Head of caudate nucleus (tissue), 42 donors: ENCODE data around the gene MYL12B.
A peak's percentile ranks its signal among the peaks of the same experiment; 100 is the strongest.

Experiments
- DNase-seq, 42 donors: peaks; one replicate each; pipeline versions ENCODE4 v3.0.0 to v3.0.0-alpha.2; 2020 to 2021; ENCODE audit warnings: mixed read lengths in 7 of 42
- intact Hi-C: fragments of 100-400 bp; cut with DNase I; formaldehyde crosslinking; loops from one replicate; pipeline ENCODE4 v1.15.0; 2022

Gene MYL12B

DNA sequence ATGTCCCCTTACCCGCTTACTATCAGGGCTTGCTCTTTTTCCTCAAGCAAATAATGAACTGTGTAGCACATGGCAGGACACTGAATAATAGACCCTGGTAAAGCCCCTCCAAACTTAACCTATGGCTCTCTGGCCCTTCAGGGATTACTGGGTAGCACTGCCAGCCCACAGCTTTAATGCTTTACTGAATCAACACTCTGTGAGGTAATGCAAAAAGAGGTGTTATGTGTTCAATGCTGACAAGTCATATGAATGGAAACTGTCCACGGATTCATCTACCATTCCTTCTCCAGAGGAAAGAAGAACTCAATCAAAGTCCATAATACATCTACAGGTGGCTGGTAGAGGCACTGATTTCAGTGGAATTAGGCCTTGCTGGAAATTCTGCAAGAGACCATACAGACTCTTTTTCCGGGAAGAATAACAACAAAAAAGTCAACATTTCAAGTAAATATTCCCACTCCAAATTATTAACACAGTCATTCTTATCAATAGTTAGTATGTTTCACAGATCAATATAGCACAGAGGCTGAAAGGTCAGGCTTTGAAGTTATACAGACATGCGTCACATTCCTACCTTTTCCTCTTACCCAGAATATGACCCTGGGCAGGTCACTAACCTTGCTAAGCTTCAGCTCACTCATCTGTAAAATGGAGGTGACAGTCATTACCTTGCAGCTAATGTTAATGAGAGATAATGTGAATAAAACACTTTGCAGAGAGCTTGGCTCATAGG lies 28.3 kb upstream of the MYL12B start:
- intact Hi-C loops = no loop called here
- DNase-seq = peak in 1 of 42 donors; percentile 9

DNA sequence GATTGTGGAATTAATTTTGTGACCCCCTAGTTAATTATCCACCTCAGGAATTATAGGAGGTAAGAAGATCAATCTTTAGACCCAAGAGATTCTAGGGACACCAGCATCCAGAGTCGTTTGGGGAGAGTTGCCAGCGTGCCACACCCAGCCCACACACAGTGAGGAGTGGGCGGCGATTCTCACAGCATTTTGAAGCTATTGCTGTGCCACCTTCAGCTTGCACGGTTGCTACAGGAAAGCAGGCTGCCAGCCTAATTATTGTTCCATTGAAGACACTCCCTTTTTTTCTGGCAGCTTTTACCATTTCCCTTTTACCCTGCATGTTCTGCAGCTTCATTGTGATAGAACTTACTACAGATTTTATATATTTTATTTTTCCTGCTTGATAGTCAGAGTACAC lies 27.5 kb upstream of the MYL12B start:
- intact Hi-C loops = no loop called here
- DNase-seq = peak; percentile 39 to 92 (median 72)

DNA sequence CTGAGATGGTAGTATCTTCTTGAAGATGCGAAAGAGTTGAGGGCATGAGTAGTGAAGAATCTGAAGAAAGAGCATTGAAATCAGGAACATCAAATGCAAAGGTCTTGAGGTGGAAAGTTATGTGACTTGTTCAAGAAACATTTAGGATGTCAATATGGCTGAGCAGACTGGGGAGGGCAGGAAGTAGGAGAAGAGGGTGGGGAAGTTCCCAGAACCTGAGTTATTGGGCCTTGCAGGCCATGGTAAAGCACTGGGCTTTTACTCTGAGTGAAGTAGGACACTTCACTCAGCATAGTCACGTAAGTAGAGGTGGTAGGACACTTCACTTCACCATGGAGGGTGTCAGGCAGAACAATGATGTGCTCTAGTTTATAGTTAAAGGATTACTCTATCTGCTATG lies 26.1 kb upstream of the MYL12B start:
- DNase-seq = no peak
- intact Hi-C loops = no loop called here

DNA sequence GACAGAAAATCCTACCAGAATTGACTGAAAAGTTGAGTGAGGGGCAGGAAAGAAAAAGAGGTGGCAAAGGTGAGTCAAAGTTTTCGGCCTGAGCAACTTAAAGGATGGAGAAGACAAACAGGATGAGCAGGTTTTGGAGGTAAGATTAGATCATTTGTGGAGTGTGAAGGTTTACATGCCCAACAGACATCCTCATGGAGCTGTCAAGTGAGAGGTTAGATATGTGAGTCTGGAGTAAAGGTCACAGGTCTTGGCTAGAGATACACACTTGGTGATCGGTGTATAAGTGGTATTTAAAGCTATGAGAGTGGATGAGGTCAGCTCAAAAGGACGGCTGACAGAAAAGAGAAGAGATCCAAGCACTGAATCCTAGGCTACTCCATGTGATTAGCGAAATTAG lies 25.5 kb upstream of the MYL12B start:
- intact Hi-C loops = no loop called here
- DNase-seq = no peak

DNA sequence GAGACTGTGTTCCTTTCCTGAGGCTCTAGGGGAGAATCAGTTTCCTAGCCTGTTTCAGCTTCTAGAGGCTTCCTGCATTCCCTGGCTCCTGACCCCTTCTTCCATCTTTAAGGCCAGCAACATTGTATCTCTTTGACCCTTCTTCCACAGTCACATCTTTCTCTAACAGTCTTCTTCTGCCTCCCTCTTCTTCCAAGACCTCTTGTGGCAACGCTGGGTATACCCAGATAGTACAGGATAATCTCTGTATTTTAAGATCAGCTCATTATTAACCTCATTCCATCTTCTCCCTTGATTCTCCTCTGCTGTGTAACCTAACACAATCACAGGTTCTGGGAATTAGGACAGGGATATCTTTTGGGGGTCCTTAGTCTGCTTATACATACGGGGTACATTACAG lies 23.2 kb upstream of the MYL12B start:
- intact Hi-C loops = no loop called here
- DNase-seq = no peak

DNA sequence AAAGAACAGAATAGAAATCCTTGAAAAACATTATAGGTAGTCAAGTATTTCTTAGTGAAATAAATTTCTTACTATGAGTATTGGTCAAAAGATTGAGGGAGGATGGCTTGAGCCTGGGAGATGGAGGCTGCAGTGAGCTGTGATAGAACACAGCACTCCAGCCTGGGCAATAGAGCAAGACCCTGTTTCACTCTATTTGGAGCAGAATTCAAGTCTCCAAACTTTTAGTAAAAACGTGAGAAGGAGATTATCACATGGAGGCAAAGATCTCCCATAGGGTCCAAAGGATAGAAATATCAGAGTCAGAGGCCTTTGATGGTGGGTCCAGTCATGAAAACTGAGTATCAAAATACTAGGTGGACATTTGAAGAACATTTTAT lies 16.8 kb upstream of the MYL12B start:
- no peak for DNase-seq
- intact Hi-C loops = loop anchor here (5.0 to 10.0 kb wide), 2 partner anchors 230 to 313 kb away; partner anchors contain the start of gene LPIN2

DNA sequence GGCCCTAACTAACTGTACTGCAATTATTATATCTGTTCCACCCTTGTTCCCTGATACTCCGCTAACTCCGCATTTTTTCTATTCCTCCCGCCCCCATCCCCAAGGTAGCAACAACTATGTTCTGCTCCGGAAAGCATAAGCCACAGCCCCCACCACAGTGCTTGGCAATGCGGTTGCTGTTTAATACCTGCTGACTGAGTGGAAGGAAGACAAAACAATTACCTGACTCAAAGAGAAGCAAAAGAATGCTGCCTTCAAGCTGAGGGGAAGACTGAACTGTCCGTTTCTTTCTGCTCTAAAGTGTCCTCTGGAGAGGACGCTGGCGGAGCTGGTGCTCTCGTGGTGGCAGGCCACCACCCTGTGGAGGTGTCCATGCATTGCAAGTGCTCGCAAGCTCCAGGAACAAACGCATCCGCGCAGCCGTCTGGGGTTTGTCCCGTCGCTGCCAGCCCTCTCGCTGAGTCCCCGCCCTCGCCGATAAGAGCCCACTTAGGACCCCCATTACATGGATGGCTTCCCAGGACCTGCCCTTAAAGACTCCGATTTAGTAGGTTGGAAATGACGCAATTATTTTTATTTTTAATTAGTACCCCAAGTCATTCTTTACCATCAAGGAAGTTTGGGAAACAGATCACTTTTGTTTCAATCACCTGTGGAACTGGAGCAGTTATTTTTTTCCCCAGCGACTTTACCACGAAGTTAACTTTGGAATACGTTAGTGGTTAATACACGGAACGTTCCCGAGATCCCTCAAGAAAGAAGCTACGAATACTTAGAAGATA lies 15.9 kb upstream of the MYL12B start:
- peak; percentile 77 to 95 (median 88) for DNase-seq
- intact Hi-C loops = loop anchor here (5.0 to 10.0 kb wide), 2 partner anchors 231 to 314 kb away; partner anchors contain the start of gene LPIN2

DNA sequence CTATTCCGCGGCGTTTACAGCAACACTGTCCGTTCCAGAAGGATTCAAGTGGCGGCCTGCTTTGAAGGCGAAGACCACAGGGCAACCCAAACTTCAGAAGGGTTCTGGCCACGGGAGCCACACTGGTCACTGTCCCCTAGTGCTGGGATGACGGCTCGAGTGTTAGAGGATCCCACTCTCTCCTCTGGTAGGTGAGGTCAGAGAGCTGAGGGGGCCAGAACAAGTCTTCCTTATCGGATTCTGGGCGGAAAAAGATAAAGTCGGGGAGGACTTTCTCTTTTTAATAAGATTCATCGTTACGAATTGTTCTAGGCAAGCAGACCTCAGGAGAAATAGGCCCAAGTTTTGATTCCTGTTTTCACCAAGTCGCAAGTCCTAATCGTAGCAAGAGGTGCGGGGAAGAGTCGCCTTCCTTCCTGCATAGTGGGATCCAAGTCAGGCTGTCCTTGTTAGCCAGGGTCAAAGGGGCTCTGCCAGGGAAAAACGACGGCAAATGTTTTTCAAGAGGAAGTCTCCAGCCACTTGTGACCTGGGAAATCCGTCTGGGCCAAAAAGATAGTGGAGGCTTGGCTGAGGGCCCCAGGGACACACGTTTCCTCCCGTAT lies 15.2 kb upstream of the MYL12B start:
- intact Hi-C loops = loop anchor here (5.0 to 10.0 kb wide), 2 partner anchors 232 to 314 kb away; partner anchors contain the start of gene LPIN2
- peak in 31 of 42 donors; percentile 11 to 70 (median 31) for DNase-seq

DNA sequence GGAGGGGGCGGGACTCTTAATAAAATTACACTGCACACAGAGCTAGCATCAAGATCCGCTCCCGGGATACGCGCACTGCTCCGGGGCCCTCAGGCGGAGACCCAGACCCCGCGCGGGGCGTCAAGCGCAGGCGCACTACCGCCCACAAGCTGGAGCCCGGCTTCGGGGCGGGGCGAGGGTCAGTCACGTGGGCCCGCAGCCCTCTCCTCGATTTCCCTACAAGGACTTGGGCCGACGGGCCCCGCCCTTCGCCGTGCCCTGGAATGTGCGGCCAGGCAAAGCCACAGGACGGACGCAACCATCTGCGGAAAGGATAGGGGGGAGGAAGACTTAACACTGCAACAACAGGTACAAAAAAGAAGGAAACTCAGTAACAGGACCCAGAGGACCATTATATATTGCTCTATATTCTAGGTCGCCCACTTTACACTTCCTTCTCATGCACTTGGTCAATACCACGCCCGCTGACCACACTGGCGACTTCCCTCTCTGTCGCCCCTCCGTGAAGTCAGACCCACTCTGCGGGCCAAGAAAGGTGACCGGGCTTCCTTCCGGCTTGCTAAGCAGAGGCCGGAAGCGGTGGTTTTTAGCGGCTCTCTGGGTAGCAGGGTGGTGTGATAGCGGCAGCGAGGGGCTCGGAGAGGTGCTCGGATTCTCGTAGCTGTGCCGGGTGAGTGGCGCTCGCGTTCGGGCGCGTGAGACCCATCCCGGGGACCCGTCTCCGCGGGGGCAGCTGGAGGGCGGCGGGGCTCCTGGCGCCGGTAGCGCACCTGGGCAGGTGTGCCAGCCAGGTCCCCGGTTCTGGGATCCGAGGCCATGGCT lies 14.5 kb upstream of the MYL12B start, which contains the start of gene MYL12A:
TSS of gene MYL12A (plus strand) at position 562 of the 822 bp plus-strand sequence. CDS start 5,447 bp downstream, outside the sequence.
- intact Hi-C loops = loop anchor here (5.0 to 10.0 kb wide), 2 partner anchors 233 to 315 kb away; partner anchors contain the start of gene LPIN2
- DNase-seq = peak; percentile 88 to 97 (median 93)

DNA sequence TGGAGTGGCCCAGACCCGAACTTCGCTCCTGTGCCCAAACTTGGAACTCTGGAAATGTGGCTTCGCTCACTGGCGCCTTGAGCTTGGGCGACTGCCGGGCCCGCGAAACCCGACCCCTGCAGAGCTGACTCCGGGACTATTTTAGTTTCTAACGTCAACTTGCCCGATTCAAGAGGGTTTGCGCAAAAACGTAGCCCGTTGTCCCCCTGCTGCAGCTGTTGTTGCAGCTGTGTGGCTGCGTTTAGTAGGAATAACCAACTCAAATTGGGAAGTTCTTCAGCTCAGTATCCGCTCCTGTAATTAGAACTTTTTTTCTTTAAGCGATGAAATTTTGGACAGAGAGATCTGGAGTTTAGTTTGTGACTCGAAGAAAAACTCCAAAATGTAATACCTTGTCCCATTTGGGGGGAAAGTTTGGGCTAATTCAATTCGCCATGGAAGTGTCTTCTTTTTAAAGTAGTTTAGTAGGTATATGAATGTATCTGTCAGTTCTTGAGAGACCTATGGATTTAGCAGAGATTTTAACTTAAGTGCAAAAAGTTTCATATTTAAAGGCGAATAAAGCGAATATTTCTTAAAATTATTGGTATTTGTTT lies 13.8 kb upstream of the MYL12B start:
- peak in 8 of 42 donors; percentile 11 to 47 (median 26) for DNase-seq
- intact Hi-C loops = loop anchor here (5.0 to 10.0 kb wide), 2 partner anchors 233 to 316 kb away; partner anchors contain the start of gene LPIN2

DNA sequence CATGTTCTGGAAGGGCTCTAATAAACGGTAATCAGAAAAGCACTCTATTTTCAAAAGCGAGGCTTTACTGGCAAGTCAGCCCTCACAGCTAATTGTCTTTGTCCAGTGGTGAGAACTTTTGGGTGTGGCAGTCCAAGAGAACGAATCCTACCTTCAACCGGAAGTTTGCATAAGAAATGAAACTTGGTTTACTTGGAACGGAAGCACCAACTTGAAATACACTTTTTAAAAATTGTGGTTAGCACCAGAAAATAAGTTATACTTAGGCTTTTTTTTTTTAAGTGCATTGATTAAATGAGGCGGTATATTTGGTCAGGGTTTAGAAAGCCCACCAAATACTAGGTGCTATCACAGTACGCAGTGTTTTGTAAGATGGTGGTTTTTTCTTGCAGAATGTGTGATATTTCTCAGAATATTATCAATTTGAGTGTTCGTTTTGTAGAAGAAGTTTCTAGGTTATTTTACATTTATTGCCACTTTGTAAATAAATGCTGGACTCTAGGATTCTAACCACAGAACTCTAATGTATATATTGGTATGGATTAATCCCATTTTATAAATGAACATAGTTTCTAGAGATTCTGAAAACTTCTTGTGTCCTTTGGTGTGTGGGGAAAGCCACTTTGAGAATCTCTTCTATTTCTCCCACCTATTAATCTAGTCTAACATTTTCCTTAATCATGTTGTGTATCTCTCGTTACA lies 13.1 kb upstream of the MYL12B start:
- no peak for DNase-seq
- intact Hi-C loops = loop anchor here (5.0 to 10.0 kb wide), 2 partner anchors 234 to 317 kb away; partner anchors contain the start of gene LPIN2

DNA sequence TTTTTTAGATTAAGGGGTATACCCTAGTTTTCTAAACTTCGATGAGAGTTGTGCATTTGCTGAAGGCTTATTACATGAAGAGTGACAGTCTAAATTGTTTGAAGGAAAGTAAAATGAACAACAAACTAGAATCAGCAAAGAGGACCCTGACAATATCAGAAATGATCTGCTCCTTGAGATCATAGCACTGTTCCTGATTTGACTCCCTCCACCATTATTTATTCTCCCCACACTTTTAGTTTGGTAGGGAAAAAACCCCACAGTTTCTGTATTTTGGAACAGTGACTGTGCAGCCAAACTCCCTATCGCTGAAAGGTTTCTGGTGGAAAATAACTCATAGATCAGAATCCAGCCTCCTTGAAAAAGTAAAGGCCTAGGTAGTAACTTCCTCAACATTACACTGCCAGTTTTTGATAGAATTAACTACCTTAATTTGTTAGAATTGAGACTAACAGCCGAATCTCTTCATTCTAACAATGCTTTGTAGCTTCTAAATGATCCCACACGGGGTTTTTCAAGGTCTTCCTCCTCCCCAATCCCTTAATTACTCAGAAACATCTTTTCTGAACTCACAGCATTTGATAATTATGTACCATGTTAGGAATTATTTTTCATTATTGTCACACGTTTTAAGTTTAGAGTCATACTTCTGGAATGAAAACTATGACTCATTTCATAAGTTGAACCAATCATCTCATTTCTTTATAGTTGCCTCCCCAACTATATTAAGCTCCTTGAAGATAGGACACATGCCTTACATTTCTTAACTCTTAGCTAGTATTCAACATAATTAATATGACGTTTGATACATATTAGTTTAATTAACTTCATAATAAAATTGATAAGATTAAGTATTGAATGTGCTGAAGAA lies 11.5 kb upstream of the MYL12B start:
- no peak for DNase-seq
- intact Hi-C loops = no loop called here

DNA sequence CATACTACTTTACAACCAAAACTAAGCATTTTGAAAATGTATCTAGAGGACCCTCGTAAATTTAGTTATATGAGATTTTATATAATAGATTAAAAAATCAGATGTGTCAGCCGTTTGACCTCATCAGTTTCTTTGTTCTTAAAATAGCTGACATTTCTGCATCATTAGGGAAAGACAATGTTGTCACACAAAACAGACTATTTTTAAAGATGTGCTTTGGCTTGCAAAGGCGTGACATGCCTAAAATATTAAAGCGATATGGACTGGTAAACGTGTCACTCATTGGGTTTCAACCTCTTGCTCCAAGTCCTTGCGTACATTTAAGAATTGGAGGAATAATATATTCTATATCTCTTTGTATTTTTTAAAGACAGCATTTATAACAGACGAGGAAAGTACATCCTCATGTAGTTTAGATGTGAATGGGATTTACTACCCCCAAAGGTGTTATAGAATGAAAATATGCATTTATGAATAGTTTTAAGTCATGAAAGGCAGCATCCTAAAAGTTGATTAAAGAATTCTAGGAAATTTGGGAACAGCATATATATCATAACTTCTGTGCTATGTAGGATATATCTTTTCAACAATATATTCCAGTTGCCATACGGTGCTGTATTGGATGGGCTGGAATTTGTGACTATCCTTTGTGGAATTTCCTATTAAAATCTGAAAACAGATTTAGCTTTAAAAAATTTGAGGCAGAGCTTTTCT lies 10.5 kb upstream of the MYL12B start:
- intact Hi-C loops = no loop called here
- DNase-seq = no peak

DNA sequence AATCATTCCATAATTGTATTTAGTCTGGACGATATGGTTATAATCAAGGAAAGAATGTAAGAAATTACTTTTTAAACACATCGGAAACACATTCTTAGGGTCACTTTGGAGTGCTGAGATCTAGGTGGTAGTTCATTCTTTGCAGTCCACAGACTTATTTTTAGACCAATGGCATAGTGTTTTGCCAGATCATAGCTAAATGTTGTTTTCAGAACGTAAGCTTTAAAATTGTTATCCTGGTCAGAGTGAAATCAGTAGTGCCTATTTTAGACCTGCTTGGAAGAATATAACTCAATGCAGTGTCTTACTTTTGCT lies 10.0 kb upstream of the MYL12B start:
- intact Hi-C loops = no loop called here
- no peak for DNase-seq

DNA sequence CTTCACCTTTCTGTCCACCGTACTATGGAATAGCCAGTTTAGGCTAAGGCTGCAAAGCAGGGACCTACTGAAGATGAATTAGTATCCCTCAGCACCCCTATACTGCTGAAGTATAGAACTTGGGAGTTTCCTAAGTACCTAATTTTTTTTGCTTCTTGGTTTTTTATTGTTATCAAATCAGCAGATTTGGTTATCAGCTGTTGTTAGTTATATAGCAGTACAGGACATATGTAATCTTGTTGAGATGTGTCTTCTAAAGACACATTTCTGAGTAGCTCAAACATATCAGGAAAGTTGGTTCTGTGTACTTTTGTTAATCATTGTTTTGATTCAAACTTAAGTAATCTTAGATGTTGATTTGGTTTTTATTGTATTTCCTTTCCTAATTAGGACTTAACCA lies 9.1 kb upstream of the MYL12B start:
- intact Hi-C loops = no loop called here
- DNase-seq = no peak

DNA sequence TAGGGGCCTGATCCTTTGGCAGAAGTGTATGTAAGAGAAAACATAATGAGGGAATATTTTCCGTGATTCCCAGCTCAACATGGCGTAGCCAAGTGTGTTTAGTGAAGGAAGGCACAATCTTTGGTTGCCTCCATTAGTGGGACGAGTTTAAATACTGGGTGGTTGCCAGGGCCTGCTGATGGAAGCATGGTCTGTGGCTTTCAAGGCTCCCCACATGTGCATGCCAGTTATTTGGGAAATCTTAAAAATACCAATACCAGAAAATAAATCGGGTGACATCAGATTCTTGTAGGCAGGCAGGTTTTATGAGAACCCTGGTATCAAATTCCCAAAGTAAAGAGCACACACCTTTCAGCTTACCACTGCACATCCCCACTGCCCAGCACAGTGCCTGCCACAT lies 7.2 kb upstream of the MYL12B start:
- intact Hi-C loops = no loop called here
- no peak for DNase-seq
